HEK293 (cell line): ENCODE results near the gene DOP1B.

Experiments
- CTCF ChIA-PET: fragments of 350-600 bp; formaldehyde crosslinking; extraction: SDS; loops from one replicate; lab custom pipeline; 2021; ENCODE audit warnings: antibody characterized with exemption; lab: Yijun Ruan, JAX
- POLR2A ChIA-PET: fragments of 300-600 bp; formaldehyde crosslinking; extraction: SDS; loops from one replicate; lab custom pipeline; 2020; ENCODE audit warnings: antibody characterized with exemption, inconsistent platforms; lab: Yijun Ruan, JAX
- H3K27ac ChIP-seq: fragments of 200-500 bp; sonication (Bioruptor generic); 2 replicates; pipeline ENCODE4 v1.5.1; 2014; ENCODE audit warnings: low read depth, low read length, control low read depth, inconsistent platforms; ENCODE audit errors: extremely low read depth
- H3K36me3 ChIP-seq, 2 experiments: fragments of 200-500 bp in 1 of 2; sonication (Bioruptor generic) in 1 of 2; 1 replicate in 1 of 2; 2 replicates in 1 of 2; pipeline ENCODE4 v1.5.1; 2014 to 2017; ENCODE audit warnings: inconsistent platforms in 2 of 2, low read length in 2 of 2; ENCODE audit not compliant: control insufficient read depth in 2 of 2, insufficient read depth in 1 of 2
- H3K4me1 ChIP-seq: fragments of 200-500 bp; sonication (Bioruptor generic); 2 replicates; pipeline ENCODE4 v1.5.1; 2014; ENCODE audit warnings: mild to moderate bottlenecking, low read length, inconsistent platforms; ENCODE audit not compliant: control insufficient read depth, insufficient read depth
- H3K4me3 ChIP-seq: 2 replicates; pipeline ENCODE4 v1.5.1; 2011; ENCODE audit warnings: low read depth, mild to moderate bottlenecking, control low read depth, low read length, moderate library complexity
- H3K9me3 ChIP-seq: fragments of 200-500 bp; sonication (Bioruptor generic); 2 replicates; pipeline ENCODE4 v1.5.1; 2014; ENCODE audit warnings: low read depth, low read length, inconsistent platforms; ENCODE audit not compliant: control insufficient read depth, insufficient read depth
- CTCF ChIP-seq: fragments of 450-650 bp; formaldehyde crosslinking; IDR thresholded peaks from 2 replicates; pipeline ENCODE4 v1.5.1; 2016; ENCODE audit warnings: missing biosample characterization, missing genetic modification characterization
- PRDM10 ChIP-seq: fragments of 450-650 bp; formaldehyde crosslinking; IDR thresholded peaks from 2 replicates; pipeline ENCODE4 v1.5.1; 2016; ENCODE audit warnings: missing biosample characterization, missing genetic modification characterization
- SCRT1 ChIP-seq: fragments of 450-650 bp; formaldehyde crosslinking; IDR thresholded peaks from 2 replicates; pipeline ENCODE4 v1.5.1; 2016; ENCODE audit warnings: missing biosample characterization, missing genetic modification characterization, borderline replicate concordance
- SCRT2 ChIP-seq: fragments of 450-650 bp; formaldehyde crosslinking; IDR thresholded peaks from 2 replicates; pipeline ENCODE4 v1.5.1; 2016; ENCODE audit warnings: missing biosample characterization, missing genetic modification characterization
- TCF7L2 ChIP-seq: IDR thresholded peaks from 2 replicates; pipeline ENCODE4 v1.6.1; 2011; ENCODE audit warnings: low read depth, mild to moderate bottlenecking, inconsistent platforms, low read length, moderate library complexity, borderline replicate concordance
- ZBTB26 ChIP-seq: fragments of 450-650 bp; formaldehyde crosslinking; optimal IDR thresholded peaks from 2 replicates; pipeline ENCODE3; 2016; ENCODE audit warnings: missing biosample characterization, mild to moderate bottlenecking, missing genetic modification characterization
- ZBTB8A ChIP-seq: fragments of 450-650 bp; formaldehyde crosslinking; IDR thresholded peaks from 2 replicates; pipeline ENCODE4 v1.5.1; 2016; ENCODE audit warnings: missing biosample characterization, missing genetic modification characterization
- ZNF16 ChIP-seq: fragments of 450-650 bp; formaldehyde crosslinking; IDR thresholded peaks from 2 replicates; pipeline ENCODE4 v1.5.1; 2016; ENCODE audit warnings: low read depth, missing biosample characterization, missing genetic modification characterization
- ZNF214 ChIP-seq: fragments of 450-650 bp; formaldehyde crosslinking; IDR thresholded peaks from 2 replicates; pipeline ENCODE4 v1.5.1; 2017; ENCODE audit warnings: missing biosample characterization, mild to moderate bottlenecking, missing genetic modification characterization, borderline replicate concordance
- ZNF221 ChIP-seq: fragments of 450-650 bp; formaldehyde crosslinking; IDR thresholded peaks from 2 replicates; pipeline ENCODE4 v1.5.1; 2017; ENCODE audit warnings: missing biosample characterization, missing genetic modification characterization, borderline replicate concordance
- ZNF266 ChIP-seq: fragments of 450-650 bp; formaldehyde crosslinking; IDR thresholded peaks from 2 replicates; pipeline ENCODE4 v1.5.1; 2016; ENCODE audit warnings: missing biosample characterization, missing genetic modification characterization, low read depth
- ZNF350 ChIP-seq: fragments of 450-650 bp; formaldehyde crosslinking; IDR thresholded peaks from 2 replicates; pipeline ENCODE4 v1.5.0; 2017; ENCODE audit warnings: missing biosample characterization, mild to moderate bottlenecking, missing genetic modification characterization
- ZNF514 ChIP-seq: fragments of 450-650 bp; formaldehyde crosslinking; IDR thresholded peaks from 2 replicates; pipeline ENCODE4 v1.5.1; 2016; ENCODE audit warnings: missing biosample characterization, missing genetic modification characterization
- ZNF623 ChIP-seq: fragments of 450-650 bp; formaldehyde crosslinking; IDR thresholded peaks from 2 replicates; pipeline ENCODE4 v1.5.1; 2016; ENCODE audit warnings: missing biosample characterization, missing genetic modification characterization
- TF ChIP-seq, protein P1 (sequence below): fragments of 450-650 bp; formaldehyde crosslinking; IDR thresholded peaks from 2 replicates; pipeline ENCODE4 v1.5.1; 2016; ENCODE audit warnings: missing biosample characterization, missing genetic modification characterization
- TF ChIP-seq, protein P2 (sequence below): fragments of 450-650 bp; formaldehyde crosslinking; IDR thresholded peaks from 2 replicates; pipeline ENCODE4 v1.5.1; 2016; ENCODE audit warnings: missing biosample characterization, missing genetic modification characterization
- TF ChIP-seq, protein P3 (sequence below): fragments of 450-650 bp; IDR thresholded peaks from 2 replicates; pipeline ENCODE4 v1.5.1; 2018; ENCODE audit warnings: missing biosample characterization, missing genetic modification characterization
- TF ChIP-seq, protein P4 (sequence below): fragments of 450-650 bp; formaldehyde crosslinking; IDR thresholded peaks from 2 replicates; pipeline ENCODE4 v1.5.1; 2016; ENCODE audit warnings: missing biosample characterization, missing genetic modification characterization, low read depth

Gene DOP1B

DNA sequence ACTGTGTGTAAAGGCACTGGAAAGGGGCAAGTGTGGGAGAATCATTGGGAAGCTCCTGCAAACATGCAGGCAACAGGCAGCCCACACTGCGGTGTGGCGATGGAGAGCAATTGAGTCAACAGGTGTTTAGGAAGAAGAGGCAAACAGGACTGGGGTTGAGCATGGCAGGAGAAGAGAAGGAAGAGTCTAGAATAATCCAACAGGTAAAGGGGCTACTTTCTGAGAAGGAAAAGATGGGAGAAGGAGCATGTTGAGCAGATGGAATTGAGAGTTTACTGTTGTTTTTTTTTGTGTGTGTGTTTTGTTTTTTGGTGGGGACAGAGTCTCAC lies 4.2 kb downstream of the DOP1B start:
- Histone ChIP-seq H3K36me3 (peaks cover 0 to 2% of the 10 kb centered on the region in 2 experiments; a peak in 1 of 3 replicates), H3K4me1 (peaks cover 9% of the 10 kb centered on the region), H3K9me3 (no peaks in the 10 kb centered on the region), H3K27ac (no peak overlapping the region), H3K4me3 (no peak overlapping the region)
- TF ChIP-seq PRDM10 (tag by site-specific recombination) (peak; percentile 54; the same call in 1 of the 2 replicates), ZNF16 (tag by site-specific recombination) (no peak), ZBTB8A (tag by site-specific recombination) (no peak), SCRT1 (peak; percentile 98), SCRT2 (tag by site-specific recombination) (peak; percentile 97)
- CTCF ChIA-PET, result interaction anchor here (0.6 to 1.1 kb wide), 3 partner anchors 15 to 161 kb away, joined by 3 to 5 read pairs (median 3); no protein-coding TSS in a partner anchor
- POLR2A ChIA-PET, result interaction anchor here (1.4 kb wide), 1 partner anchor 99 kb away, joined by 3 read pairs; no protein-coding TSS in a partner anchor

GRCh38 chr21:36162631-36163030 lies 6.0 kb downstream of the DOP1B start:
- peaks cover 0 to 6% of the 10 kb centered on the region in 2 experiments; a peak in 1 of 3 replicates for H3K36me3 ChIP-seq
- CTCF ChIA-PET, result interaction anchor here (0.6 kb wide), 1 partner anchor 114 kb away, joined by 3 read pairs; no protein-coding TSS in a partner anchor
- POLR2A ChIA-PET, result interaction anchor here (0.6 kb wide), 1 partner anchor 80 kb away, joined by 3 read pairs; no protein-coding TSS in a partner anchor
- no peaks in the 10 kb centered on the region for H3K9me3 ChIP-seq
- H3K27ac ChIP-seq, result no peak overlapping the region
- TF ChIP-seq ZNF214 (tag by site-specific recombination) (no peak), ZNF514 (tag by site-specific recombination) (no peak), TCF7L2 (no peak), CTCF (no peak), ZNF350 (tag by site-specific recombination) (no peak), ZNF623 (tag by site-specific recombination) (no peak), ZBTB26 (no peak), ZNF16 (tag by site-specific recombination) (no peak), ZNF221 (tag by site-specific recombination) (no peak), ZNF266 (tag by site-specific recombination) (no peak)
- TF ChIP-seq, protein P1, sequence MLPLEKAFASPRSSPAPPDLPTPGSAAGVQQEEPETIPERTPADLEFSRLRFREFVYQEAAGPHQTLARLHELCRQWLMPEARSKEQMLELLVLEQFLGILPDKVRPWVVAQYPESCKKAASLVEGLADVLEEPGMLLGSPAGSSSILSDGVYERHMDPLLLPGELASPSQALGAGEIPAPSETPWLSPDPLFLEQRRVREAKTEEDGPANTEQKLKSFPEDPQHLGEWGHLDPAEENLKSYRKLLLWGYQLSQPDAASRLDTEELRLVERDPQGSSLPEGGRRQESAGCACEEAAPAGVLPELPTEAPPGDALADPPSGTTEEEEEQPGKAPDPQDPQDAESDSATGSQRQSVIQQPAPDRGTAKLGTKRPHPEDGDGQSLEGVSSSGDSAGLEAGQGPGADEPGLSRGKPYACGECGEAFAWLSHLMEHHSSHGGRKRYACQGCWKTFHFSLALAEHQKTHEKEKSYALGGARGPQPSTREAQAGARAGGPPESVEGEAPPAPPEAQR, result no peak
- TF ChIP-seq, protein P2, sequence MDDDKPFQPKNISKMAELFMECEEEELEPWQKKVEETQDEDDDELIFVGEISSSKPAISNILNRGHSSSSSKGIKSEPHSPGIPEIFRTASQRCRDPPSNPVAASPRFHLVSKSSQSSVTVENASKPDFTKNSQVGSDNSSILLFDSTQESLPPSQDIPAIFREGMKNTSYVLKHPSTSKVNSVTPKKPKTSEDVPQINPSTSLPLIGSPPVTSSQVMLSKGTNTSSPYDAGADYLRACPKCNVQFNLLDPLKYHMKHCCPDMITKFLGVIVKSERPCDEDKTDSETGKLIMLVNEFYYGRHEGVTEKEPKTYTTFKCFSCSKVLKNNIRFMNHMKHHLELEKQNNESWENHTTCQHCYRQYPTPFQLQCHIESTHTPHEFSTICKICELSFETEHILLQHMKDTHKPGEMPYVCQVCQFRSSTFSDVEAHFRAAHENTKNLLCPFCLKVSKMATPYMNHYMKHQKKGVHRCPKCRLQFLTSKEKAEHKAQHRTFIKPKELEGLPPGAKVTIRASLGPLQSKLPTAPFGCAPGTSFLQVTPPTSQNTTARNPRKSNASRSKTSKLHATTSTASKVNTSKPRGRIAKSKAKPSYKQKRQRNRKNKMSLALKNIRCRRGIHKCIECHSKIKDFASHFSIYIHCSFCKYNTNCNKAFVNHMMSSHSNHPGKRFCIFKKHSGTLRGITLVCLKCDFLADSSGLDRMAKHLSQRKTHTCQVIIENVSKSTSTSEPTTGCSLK (tag by site-specific recombination), result no peak
- TF ChIP-seq, protein P3, sequence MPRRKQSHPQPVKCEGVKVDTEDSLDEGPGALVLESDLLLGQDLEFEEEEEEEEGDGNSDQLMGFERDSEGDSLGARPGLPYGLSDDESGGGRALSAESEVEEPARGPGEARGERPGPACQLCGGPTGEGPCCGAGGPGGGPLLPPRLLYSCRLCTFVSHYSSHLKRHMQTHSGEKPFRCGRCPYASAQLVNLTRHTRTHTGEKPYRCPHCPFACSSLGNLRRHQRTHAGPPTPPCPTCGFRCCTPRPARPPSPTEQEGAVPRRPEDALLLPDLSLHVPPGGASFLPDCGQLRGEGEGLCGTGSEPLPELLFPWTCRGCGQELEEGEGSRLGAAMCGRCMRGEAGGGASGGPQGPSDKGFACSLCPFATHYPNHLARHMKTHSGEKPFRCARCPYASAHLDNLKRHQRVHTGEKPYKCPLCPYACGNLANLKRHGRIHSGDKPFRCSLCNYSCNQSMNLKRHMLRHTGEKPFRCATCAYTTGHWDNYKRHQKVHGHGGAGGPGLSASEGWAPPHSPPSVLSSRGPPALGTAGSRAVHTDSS, result no peak
- TF ChIP-seq, protein P4, sequence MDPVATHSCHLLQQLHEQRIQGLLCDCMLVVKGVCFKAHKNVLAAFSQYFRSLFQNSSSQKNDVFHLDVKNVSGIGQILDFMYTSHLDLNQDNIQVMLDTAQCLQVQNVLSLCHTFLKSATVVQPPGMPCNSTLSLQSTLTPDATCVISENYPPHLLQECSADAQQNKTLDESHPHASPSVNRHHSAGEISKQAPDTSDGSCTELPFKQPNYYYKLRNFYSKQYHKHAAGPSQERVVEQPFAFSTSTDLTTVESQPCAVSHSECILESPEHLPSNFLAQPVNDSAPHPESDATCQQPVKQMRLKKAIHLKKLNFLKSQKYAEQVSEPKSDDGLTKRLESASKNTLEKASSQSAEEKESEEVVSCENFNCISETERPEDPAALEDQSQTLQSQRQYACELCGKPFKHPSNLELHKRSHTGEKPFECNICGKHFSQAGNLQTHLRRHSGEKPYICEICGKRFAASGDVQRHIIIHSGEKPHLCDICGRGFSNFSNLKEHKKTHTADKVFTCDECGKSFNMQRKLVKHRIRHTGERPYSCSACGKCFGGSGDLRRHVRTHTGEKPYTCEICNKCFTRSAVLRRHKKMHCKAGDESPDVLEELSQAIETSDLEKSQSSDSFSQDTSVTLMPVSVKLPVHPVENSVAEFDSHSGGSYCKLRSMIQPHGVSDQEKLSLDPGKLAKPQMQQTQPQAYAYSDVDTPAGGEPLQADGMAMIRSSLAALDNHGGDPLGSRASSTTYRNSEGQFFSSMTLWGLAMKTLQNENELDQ (tag by site-specific recombination), result no peak
- no peak overlapping the region for H3K4me3 ChIP-seq
- peaks cover 9% of the 10 kb centered on the region for H3K4me1 ChIP-seq
